HG02884 (cell line): ENCODE data around the gene IGF1.

Experiments used
- ATAC-seq: cut with Tn5 transposase; IDR thresholded peaks from one replicate; pipeline ENCODE4 v1.9.1; 2021; ENCODE audit warnings: mild to moderate bottlenecking, moderate library complexity; ENCODE audit not compliant: unreplicated experiment

Gene IGF1

DNA sequence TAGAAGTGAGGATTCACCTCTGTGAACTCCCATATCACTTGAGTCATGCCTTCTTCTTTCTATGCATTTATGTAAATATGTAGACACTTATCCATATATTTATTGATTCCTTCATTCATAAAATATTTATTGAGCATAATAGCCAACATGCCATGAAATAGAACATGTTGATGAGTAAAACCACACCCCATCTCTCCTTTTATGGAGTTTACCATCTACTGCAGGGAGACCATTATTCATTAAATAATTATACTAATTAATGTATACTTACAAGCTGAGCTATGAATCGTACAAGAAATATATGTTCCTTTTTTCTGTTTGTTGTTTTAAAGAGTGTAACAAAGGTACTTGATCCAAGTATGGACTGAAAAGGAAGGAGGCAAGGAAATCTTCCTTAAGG, 17.4 kb upstream of the IGF1 start:
- ATAC-seq: no peak

- no peak for ATAC-seq
These were observed 16.2 kb upstream of the IGF1 start for GRCh38 chr12:102496591-102496990.

DNA sequence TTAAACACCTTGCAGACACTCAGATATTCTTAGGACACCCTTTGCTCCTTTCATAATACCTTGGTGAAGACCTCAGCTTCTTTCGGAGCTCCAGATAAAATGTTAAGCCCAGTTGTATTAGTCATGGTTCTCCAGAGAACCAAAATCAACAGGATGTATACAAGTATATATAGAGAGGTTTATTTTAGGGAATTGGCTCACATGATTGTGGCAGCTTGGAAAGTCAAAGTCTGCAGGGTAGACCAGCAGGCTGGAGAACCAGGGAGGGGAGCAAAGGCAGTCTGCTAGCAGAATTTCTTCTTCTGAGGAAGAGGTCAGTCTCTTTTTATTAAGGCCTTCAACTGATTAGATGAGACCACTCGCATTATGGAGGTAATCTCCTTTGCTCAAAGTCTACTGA, 6.9 kb upstream of the IGF1 start:
- no peak for ATAC-seq

DNA sequence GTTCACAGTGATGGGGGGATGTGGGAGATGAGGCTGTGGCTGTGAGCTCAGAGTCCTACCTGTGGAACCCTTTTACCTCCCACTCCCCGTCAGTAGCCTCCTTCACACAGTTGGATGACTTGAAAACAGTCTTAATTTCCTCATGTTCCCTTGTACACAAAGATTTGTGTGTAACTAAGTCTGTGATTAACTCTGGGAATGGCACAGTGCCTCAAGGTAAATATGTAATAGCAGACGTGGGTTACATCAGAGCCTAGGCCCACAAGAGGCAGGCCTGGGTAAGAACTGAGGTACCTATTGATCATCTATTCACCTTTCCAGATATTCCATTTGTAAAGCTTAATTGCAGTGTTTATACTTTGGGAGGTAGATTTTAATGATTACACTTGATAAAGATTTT, 5.8 kb upstream of the IGF1 start:
- ATAC-seq: no peak

DNA sequence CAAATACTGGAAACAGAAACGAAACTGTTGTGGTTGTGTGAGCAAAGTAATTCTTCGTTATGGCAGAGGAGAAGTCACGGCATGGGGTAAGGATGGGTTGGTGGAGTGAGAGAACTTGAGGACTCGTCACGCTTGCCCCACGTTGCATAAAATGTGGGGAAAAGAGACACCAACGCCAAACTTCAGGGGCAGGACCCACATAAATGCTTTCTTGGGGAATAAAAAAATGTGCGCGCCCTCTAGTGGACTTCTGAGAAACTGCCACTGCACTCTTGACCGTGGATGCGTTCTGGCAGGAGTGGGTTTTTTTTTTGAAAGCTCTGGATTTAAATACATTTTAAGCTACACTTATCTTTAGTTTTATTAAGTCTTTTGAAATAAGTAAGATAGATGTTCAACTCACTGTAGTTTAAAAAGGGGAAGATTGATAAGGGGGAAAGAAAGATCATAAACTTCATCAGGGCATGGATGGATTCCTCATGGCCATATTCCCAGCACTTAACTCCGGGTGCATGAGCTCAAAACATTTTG, 4.1 kb upstream of the IGF1 start:
- peak; percentile 48 for ATAC-seq

GRCh38 chr12:102484017-102484416, 3.7 kb upstream of the IGF1 start:
- no peak for ATAC-seq

- ATAC-seq: peak; percentile 51
These were observed 3.1 kb upstream of the IGF1 start for GRCh38 chr12:102483466-102483865.

DNA sequence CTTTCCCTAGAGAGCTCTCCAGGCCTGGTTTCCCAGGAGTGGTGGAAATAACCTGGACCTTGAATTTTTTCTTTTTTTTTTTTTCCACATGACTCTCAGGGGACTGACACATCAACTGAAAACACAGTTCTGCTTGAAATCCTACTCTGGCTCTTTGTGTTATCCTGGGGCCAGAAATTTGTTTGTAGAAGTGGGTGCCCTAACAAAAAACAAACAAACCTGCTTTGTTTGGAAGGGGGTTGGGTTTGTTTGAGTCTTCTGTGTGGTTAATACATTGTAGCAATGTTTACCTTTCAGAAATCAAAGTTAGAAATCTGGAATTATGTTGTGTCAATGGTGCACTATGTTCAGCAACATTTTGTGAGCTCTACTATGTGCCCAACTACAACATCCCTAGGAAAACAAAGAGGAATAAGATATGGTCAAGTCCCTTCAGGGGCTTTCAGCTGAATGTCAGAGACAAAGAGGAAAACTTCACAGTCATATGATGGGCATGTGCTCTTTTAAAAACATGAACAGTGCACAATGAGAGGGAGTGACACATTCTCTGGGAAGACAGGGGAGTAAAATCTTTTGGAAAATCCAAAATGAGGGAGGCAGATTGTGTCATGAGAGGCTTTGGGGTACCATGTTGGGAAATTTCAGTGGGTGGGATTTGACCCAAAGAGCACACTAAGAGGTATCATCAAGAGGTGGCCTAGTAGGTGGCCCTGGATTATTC, 1.5 kb upstream of the IGF1 start:
- no peak for ATAC-seq

DNA sequence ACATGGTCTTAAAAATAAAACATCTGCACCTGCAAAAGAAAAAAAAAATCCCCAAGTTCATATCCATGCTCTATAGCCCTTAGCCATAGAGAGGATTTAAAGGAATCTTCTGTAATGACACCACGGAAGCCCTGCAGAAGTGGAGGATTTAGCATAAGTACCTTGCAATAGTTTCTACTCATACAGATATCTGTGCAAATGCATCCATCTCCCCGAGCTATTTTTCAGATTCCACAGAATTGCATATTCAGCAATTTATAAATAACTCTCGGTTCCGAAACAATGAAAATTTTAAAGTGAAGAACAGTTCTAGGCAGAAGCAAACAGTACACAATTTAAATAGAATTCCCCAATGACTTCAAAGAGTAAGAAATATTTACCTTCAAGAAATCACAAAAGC, 424 bp downstream of the IGF1 start:
- no peak for ATAC-seq

DNA sequence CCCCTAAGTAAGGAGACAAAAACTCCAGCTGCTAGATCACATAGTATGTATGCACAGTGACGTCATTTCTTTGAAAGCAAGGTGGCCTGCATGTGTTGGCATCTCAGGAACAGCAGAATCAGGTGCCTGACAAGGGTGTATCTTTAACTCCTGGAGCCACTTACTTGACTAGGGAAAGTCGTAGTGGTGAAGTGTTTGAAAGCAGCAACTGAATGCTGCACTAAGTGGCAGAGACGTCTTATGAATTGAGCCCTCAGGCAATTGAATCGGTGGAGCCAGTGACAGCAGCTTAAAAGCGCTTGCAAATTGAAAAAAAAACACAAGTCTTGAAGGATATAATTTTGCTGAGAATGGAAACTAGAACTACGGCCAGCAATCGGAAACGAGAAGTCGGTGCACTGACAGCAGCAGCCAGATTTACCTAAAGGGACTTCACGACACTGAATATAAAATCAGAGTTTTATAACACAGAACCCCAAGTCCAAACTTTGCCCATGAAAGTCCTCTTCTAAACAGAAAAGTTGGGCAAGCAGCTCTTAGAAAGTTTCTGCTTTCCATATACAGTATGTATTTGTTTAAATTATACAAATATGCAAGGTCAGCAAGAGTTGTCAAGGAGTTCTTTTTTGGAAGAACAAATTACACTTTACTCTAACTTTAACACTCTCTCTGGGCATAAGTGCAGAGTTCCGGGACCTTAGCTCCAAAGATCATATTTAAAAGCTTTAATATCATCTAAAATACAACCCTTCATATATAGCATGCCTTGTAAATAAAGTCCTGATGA, 1.1 kb downstream of the IGF1 start:
- peak; percentile 29 for ATAC-seq

- peak; percentile 38 for ATAC-seq
These were observed 1.8 kb downstream of the IGF1 start for GRCh38 chr12:102478405-102479098.

DNA sequence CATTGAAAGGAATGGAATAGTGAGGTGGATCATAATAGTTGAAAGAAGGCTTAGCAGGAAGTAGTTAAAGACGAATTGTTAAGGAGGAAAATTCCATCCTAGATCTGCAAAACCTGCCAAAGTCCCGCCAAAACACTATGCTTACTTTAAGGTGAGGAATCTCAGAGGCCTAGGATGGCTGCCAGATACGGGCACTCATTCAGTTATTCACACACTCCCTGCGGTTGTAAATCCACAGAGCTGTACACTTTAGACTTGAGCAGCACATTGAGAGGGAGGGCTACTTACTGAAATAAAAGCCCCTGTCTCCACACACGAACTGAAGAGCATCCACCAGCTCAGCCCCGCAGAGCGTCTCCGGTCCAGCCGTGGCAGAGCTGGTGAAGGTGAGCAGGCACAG, 5.0 kb downstream of the IGF1 start:
- ATAC-seq: no peak

DNA sequence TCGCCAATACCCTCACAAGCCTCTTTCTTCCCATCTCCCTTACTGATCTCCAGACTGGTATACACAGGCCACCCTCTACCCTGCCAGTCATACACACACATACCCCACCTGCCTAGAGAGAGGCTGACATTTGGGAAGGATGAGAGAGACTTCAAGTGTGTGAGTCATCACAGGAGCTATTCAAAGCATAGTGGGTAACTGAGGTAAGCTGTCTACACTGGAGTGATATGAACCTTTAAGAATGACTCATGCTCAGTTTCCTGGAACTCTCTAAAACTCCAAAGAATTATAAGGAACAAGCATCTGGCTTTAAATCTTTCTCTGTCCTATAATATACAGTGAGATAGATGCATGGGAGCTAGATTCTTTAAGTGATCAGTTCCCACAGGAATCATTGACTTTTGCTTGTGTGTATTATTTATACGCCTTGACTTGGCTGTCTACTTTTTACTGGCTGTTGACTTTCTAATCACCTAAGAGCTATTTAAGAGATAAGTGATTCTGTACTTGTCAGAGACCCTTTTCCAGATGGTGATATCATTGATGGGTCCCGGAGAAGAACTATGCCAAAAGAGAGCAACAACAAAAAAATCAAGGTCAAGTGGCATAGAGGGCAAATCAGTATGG, 5.8 kb downstream of the IGF1 start:
- no peak for ATAC-seq

DNA sequence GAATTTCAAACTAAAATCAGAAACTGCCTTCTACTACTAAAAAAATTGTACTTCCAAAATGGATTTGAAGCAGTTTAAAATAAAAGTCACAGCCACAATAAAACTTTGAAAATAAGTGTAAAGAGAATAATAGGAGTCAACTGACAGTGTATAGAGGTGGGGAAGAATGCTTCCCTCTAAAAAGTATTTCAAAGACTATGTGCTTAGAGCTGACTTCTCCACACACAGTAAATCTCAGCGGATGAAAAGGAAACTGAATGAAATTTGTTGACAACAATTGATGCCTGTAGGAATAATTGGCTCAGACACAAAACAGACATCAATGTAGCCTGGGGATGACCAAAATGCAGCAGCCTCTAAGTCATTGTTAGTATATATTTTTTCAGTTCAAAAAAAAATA, 7.9 kb downstream of the IGF1 start:
- ATAC-seq: no peak

DNA sequence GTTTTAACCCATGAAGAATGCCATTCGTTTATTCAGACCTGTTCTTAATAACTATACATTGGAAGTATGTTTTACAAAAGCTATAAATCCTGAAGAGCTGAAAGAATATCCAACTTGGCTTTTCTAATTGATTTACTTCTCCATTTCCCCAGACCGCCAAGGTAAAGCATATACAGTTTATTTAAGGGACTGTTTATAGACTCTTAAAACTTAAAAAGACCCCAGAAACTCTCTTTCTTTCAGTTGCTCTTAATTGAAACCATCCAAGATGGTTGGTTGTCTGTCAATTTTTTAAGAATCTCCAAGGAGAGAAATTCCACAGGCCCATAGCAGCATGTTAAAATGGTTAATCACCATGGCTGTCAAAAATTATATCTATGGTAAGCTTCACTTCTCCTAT, 8.8 kb downstream of the IGF1 start:
- no peak for ATAC-seq

GRCh38 chr12:102470945-102471344, 9.4 kb downstream of the IGF1 start:
- ATAC-seq: no peak

DNA sequence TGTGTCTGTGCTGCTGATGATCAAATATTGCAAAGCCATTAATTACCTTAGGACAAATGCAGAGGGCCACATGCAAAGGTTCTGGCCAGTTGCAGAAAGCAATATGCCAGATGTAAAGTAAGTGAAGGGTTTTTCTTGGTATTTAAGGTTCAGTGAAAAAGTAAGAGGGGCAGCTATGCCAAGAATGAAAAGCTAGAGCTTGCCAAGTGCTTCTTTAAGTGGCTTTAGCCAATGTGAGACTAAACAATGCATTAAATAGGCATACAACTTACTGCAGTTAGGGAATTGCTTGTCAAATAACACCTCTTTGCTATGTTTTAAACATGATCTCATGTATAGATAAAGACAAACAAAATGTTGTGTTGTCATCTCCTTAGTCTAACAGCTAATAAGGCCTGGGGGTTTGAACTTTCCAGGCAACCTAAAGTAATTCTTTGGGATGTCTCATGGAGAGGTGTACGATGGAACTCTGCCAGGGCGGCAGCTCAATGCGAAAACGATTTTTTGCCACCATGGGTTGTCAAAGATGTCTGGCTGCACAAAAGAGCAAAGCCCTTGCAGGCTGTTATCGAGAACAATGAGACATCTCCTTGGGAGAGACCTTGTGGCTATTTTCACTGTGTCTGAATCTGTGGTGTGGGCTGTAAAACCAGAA, 12.0 kb downstream of the IGF1 start:
- ATAC-seq: no peak

DNA sequence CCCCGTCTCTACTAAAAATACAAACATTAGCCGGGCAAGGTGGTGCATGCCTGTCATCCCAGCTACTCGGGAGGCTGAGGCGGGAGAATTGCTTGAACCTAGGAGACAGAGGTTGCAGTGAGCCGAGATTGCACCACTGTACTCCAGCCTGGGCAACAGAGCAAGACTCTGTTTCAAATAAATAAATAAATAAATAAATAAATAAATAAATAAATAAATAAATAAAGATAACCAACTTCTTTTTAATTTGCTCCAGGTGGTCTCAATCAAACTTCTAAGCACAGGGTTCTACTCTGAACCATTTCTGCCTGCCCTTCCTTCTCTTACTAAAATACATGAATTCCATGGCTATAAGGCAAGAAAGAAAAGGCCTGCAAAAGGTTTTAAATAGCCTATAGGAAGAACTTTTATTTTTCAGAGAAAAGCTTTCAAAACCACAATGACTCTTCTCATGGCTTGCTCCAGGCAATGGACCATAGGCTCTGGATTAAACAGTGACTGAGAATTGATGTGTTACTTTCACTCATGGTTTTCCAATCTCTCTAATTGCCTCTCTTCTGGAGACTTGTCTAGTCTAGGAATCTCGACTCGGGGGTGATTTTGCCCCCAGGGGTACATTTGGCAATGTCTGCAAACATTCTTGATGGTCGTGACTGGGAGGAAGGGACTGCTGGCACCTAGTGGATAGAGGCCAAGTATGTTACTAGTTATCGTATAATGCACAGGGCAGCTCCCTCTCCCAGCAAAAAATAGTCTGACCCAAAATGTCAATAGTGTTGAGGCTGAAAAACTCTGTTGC, 14.4 kb downstream of the IGF1 start:
- no peak for ATAC-seq

DNA sequence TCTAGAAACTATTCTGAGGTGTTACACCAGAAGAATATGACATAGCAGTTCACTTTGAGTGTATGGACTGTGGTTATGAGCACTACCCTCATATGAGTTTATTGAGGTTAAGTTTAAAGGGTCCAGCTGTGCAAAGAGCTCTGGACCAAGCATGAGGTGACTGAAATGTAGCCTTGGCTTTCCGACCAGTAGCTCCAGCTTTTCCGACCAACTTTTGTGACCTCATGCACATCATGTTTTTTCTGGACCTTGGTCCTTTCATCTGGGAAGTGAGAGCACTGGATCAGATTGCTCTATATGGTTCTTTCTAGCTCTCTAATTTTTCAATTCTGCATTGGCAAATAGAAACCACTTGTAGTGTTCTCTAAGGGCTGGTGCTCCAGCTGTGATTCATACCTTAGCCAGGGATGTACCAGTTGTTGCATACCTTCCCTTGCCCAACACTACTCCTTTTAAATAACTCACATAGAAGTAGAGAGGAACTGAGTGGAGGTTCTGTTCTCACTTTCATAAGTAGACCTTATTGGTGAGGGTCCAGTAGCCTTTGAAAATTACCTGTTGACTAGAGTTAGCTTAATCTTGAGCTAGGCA, 16.6 kb downstream of the IGF1 start:
- no peak for ATAC-seq
